Testis (tissue), 3 donors: ENCODE measurements around the gene PHLDA1. TPM values are rescaled to one million over a fixed set of nuclear protein-coding genes. Genes with fewer than 3 reads are reported as not detected.
"Not testable (repeated sequence)": the region's sequence is repeated elsewhere in the genome, so short reads cannot be mapped to it uniquely, and the experiment has no call there.

ENCODE experiments used
- DNase-seq: peaks from one replicate; pipeline ENCODE4 v3.0.0-alpha.2; 2019
- H3K27ac ChIP-seq, 2 donors: fragments of 200-600 bp; sonication (generic); one replicate each; pipeline ENCODE4 v1.5.1; 2019
- H3K27me3 ChIP-seq: fragments of 200-600 bp; sonication (generic); one replicate; pipeline ENCODE4 v1.5.1; 2019
- H3K36me3 ChIP-seq: fragments of 200-600 bp; sonication (generic); one replicate; pipeline ENCODE4 v1.5.1; 2017; ENCODE audit warnings: low read depth; ENCODE audit errors: missing control alignments
- H3K4me1 ChIP-seq: fragments of 200-600 bp; sonication (generic); one replicate; pipeline ENCODE4 v1.5.1; 2019
- H3K4me3 ChIP-seq, 2 donors: fragments of 200-600 bp; sonication (generic); one replicate each; pipeline ENCODE4 v1.5.1; 2017 to 2019
- H3K9me3 ChIP-seq: fragments of 200-600 bp; sonication (generic); one replicate; pipeline ENCODE4 v1.5.1; 2017
- POLR2A ChIP-seq: fragments of 450-650 bp; IDR thresholded peaks from one replicate; pipeline ENCODE4 v1.6.1; 2017; ENCODE audit warnings: antibody characterized with exemption, mild to moderate bottlenecking, moderate library complexity
- WGBS, 2 donors: methylation state at CpG; one replicate each; pipeline ENCODE4 v1.1.5; 2018; 5-methylcytosine and 5-hydroxymethylcytosine counted together
- intact Hi-C: fragments of 100-400 bp; cut with DNase I; formaldehyde crosslinking; loops from one replicate; pipeline ENCODE4 v1.15.1; 2023; ENCODE audit warnings: low total_unique reads
- polyA plus RNA-seq: library from polyadenylated mRNA; stranded (reverse); fragments of 350-450 nt; fragmentation: Illumina TruSeq; extraction: RNeasy Lipid Tissue Mini Kit (QIAGEN cat#74804); gene quantifications from one replicate; pipeline ENCODE4 v1.2.3, GENCODE V29; 2014; ENCODE audit warnings: low read depth, low replicate concordance; ENCODE audit not compliant: insufficient read depth
- total RNA-seq, 2 donors: library from RNA; depleted of rRNA; stranded (reverse); fragments of >200 nt; gene quantifications; one replicate each; pipeline ENCODE4 v1.2.3, GENCODE V29; 2016
- TF ChIP-seq, protein P1 (sequence below), 3 experiments: fragments of 450-650 bp in 2 of 3; fragments of 200-600 bp in 1 of 3; sonication (generic) in 1 of 3; IDR thresholded peaks; one replicate each; pipeline ENCODE4 v1.5.1; 2016 to 2019; ENCODE audit warnings: antibody characterized with exemption in 3 of 3, mild to moderate bottlenecking in 2 of 3, moderate library complexity in 1 of 3

PHLDA1 gene
- total and polyA plus RNA-seq, 3 donors from 2014 or later, result 7.7 to 10.9 (median 8.2) TPM

DNA sequence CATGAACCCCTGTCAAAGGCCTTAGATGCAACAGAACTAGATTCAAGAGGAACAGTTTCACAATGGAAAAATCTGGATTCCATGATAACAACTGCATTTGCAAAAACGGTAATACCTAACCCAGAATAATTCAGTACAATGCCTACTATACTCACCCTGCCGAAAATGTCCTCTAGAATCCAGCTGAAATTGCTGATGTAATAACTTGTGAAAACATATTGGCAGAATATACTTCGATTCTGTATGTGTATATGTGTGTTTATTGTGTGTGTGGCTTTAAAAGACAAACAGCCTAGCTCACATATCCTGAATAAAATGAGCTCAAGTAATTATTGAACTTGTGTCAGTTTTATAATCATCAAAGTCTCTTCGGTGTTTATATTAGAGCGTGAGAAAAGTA is 46.0 kb downstream of the PHLDA1 start:
- intact Hi-C loops, result no loop called here
- no peak overlapping the region for H3K4me3 ChIP-seq
- no peaks in the 10 kb centered on the region for H3K36me3 ChIP-seq
- H3K4me1 ChIP-seq, result no peaks in the 10 kb centered on the region
- no peak for DNase-seq
- no peaks in the 10 kb centered on the region for H3K27me3 ChIP-seq
- H3K9me3 ChIP-seq, result no peaks in the 10 kb centered on the region
- 69 to 75% methylated on average over 5 of the region's 5 CpGs for WGBS, 2 donors
- TF ChIP-seq POLR2A, result no peak
- TF ChIP-seq, protein P1, sequence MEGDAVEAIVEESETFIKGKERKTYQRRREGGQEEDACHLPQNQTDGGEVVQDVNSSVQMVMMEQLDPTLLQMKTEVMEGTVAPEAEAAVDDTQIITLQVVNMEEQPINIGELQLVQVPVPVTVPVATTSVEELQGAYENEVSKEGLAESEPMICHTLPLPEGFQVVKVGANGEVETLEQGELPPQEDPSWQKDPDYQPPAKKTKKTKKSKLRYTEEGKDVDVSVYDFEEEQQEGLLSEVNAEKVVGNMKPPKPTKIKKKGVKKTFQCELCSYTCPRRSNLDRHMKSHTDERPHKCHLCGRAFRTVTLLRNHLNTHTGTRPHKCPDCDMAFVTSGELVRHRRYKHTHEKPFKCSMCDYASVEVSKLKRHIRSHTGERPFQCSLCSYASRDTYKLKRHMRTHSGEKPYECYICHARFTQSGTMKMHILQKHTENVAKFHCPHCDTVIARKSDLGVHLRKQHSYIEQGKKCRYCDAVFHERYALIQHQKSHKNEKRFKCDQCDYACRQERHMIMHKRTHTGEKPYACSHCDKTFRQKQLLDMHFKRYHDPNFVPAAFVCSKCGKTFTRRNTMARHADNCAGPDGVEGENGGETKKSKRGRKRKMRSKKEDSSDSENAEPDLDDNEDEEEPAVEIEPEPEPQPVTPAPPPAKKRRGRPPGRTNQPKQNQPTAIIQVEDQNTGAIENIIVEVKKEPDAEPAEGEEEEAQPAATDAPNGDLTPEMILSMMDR (IDR thresholded peaks at IDR 0.05), result no peak
- H3K27ac ChIP-seq, result no peak overlapping the region

DNA sequence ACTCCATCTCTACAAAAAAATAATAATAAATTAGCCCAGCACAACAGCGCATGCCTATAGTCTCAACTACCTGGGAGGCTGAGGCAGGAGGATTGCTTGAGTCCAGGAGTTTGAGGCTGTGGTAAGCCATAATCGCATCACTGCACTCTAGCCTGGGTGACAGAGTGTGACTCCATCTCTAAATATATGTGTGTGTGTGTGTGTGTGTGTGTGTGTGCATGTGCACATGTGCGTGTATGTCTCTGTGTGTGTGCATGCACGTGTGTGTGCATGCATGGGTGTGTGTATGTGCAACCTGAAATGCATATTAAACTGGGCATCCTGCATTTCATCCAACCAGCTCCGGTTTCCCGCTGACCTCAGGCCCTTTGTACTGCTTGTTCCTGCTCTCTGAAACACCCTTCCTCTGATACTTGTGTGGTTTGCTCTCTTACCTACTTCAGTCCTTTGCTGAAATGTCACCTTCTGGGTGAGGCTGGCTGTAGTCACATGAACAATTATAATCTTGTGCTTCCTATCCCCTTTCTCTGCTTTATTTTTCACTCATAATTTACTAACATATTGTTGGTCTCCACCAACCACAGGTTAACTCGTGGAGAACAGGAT is 46.9 kb downstream of the PHLDA1 start:
- H3K4me3 ChIP-seq, result no peak overlapping the region
- H3K9me3 ChIP-seq, result no peaks in the 10 kb centered on the region
- intact Hi-C loops, result no loop called here
- no peaks in the 10 kb centered on the region for H3K36me3 ChIP-seq
- TF ChIP-seq, protein P1 (IDR thresholded peaks at IDR 0.05), result no peak
- H3K4me1 ChIP-seq, result no peaks in the 10 kb centered on the region
- no peak for DNase-seq
- H3K27me3 ChIP-seq, result no peaks in the 10 kb centered on the region
- WGBS, 2 donors, result 89 to 91% methylated on average over 7 of the region's 7 CpGs
- no peak overlapping the region for H3K27ac ChIP-seq

DNA sequence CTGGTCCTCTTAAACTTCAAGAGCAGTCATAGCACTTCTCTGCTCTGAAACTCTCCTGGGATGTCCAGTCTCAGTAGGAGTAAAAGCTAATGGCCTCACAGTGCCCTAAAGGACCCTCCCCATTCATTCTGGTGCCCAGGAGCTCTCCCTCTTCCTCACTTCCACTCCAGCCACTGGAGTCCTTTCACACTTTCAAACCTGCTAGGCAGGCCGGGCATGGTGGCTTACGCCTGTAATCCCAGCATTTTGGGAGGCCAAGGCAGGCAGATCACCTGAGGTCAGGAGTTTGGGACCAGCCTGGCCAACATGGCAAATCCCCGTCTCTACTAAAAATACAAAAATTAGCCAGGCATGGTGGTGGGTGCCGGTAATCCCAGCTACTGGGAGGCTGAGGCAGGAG is 47.7 kb downstream of the PHLDA1 start:
- H3K27ac ChIP-seq, intact Hi-C loops, DNase-seq, H3K4me1 ChIP-seq, H3K4me3 ChIP-seq, H3K27me3 ChIP-seq, H3K9me3 ChIP-seq, H3K36me3 ChIP-seq: not testable (repeated sequence)
- WGBS, 2 donors, result 98 to 100% methylated on average over 4 of the region's 4 CpGs

DNA sequence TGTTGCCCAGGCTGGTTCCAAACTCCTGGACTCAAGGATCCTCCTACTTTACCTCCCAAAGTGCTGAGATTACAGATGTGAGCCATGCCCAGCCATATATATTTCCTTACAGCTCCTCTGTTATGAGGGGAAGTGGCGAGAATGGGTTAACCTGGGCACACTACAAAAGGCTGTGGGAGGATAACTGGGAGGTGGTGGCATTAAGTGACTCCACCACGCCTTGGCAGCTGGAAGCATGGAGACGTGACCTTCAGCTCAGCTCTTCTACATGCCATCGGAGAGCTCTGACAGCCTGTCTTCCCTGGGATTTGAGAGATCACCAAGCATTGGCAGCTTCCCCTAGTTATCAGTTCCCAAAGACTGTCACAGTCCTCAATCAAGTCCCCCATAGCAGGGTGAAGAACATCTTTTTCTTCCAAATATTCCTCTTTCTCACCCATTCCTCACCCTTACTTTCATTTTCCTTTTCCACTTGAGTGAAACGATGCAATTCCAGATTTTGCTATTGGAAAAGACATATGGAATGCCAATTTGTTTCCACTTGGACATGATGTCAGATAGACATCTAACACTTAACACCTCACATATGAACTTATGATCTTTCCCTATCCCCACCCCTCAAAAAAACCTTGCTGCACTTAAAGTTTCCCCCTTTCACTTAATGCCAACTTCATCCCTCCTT is 48.5 kb downstream of the PHLDA1 start:
- H3K36me3 ChIP-seq, result no peaks in the 10 kb centered on the region

DNA sequence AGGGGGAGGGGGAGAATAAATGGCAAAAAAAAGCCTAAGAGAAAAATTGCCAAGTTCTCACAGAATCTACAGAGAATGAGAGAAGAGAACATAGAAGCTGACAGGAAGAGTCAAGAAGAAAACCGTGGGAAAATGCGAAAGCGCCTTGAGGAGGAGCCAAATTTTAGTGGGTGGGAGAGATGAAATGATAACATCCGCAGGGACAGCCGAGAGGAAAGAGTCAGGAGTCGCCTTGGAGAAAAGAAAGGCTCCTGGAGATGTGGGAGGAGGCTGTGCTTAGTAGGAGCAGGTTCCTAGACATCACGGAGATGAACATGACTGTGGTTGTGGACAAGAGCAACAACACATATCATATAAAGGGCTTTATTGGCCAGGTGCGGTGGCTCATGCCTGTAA is 49.4 kb downstream of the PHLDA1 start:
- 75% methylated on average over 8 of the region's 8 CpGs for WGBS, 2 donors
- H3K4me3 ChIP-seq, result no peak overlapping the region
- H3K27me3 ChIP-seq, result no peaks in the 10 kb centered on the region
- H3K27ac ChIP-seq, result no peak overlapping the region
- no peaks in the 10 kb centered on the region for H3K36me3 ChIP-seq
- intact Hi-C loops, result no loop called here
- DNase-seq, result no peak
- H3K4me1 ChIP-seq, result peaks cover 8% of the 10 kb centered on the region
- TF ChIP-seq, protein P1 (IDR thresholded peaks at IDR 0.05), result no peak
- no peak for TF ChIP-seq POLR2A
- no peaks in the 10 kb centered on the region for H3K9me3 ChIP-seq

More for the DNA sequence above, 48.5 kb downstream of the PHLDA1 start:
- Histone ChIP-seq H3K9me3 (no peaks in the 10 kb centered on the region), H3K27me3 (no peaks in the 10 kb centered on the region), H3K4me1 (peaks cover 8% of the 10 kb centered on the region), H3K27ac (no peak overlapping the region), H3K4me3 (no peak overlapping the region)
- no peak for TF ChIP-seq POLR2A
- TF ChIP-seq, protein P1 (IDR thresholded peaks at IDR 0.05), result no peak
- 46 to 51% methylated on average over 5 of the region's 5 CpGs for WGBS, 2 donors
- no peak for DNase-seq
- intact Hi-C loops, result no loop called here
